NCI-H1436 (cell line): Measurements from ENCODE around the gene SSNA1.
A peak's percentile ranks its signal among the peaks of the same experiment; 100 is the strongest.

Experiments
- DNase-seq: peaks from one replicate; lab custom pipeline; 2025; lab: John Stamatoyannopoulos, UW

SSNA1 gene

GRCh38 chr9:137201205-137201868, 12.9 kb downstream of the SSNA1 start:
- no peak for DNase-seq

- DNase-seq = no peak
Measured at GRCh38 chr9:137202966-137203365, 14.5 kb downstream of the SSNA1 start.

- no peak for DNase-seq
Measured at GRCh38 chr9:137204731-137205125, 16.3 kb downstream of the SSNA1 start.

GRCh38 chr9:137205126-137206069, 16.9 kb downstream of the SSNA1 start, which contains the start of the genes NDOR1 and TMEM203:
NDOR1 (plus strand) TSS chr9:137205700; CDS start chr9:137205778, 78 bp downstream.
TMEM203 (minus strand) TSS chr9:137205648; CDS start chr9:137205414, 234 bp downstream.
- peak; percentile 80 for DNase-seq

GRCh38 chr9:137206602-137207001, 18.1 kb downstream of the SSNA1 start:
- no peak for DNase-seq

GRCh38 chr9:137211532-137211931, 23.1 kb downstream of the SSNA1 start:
- DNase-seq = no peak

- no peak for DNase-seq
Measured at GRCh38 chr9:137212520-137212919, 24.0 kb downstream of the SSNA1 start.

GRCh38 chr9:137213160-137214060, 24.9 kb downstream of the SSNA1 start:
- no peak for DNase-seq

GRCh38 chr9:137214620-137215019, 26.1 kb downstream of the SSNA1 start:
- DNase-seq = no peak

- DNase-seq = no peak
Measured at GRCh38 chr9:137215196-137215986, 26.9 kb downstream of the SSNA1 start.

GRCh38 chr9:137216188-137216965, 27.9 kb downstream of the SSNA1 start:
- DNase-seq = no peak

GRCh38 chr9:137217276-137218211, 29.1 kb downstream of the SSNA1 start:
- peak; percentile 30 for DNase-seq

- DNase-seq = no peak
Measured at GRCh38 chr9:137218212-137218753, 29.8 kb downstream of the SSNA1 start.

GRCh38 chr9:137218754-137219271, 30.3 kb downstream of the SSNA1 start:
- DNase-seq = no peak

- DNase-seq = no peak
Measured at GRCh38 chr9:137219757-137220316, 31.4 kb downstream of the SSNA1 start.

GRCh38 chr9:137220317-137221094, 32.0 kb downstream of the SSNA1 start:
- no peak for DNase-seq

- DNase-seq = no peak
Measured at GRCh38 chr9:137221095-137221505, 32.6 kb downstream of the SSNA1 start.
